ENCODE results near the gene SLCO1A2. TPM values are rescaled to one million over a fixed set of nuclear protein-coding genes. Genes with fewer than 3 reads are reported as not detected.

SLCO1A2 gene
- total RNA-seq, 1 experiment from 2014 or later: 1.2 TPM

GRCh38 chr12:21340403-21340802 lies 5.7 kb upstream of the SLCO1A2 start:
- BruUV-seq (replicated peaks): no TSS peak
- no peak overlapping the region for H3K4me3 ChIP-seq (ENCODE audit: low read depth, low read length)

GRCh38 chr12:21339921-21340320 lies 5.2 kb upstream of the SLCO1A2 start:
- ChIA-PET POLR2A (no interaction called here), CTCF (no interaction called here)
- Mint-ChIP-seq H3K4me3 (ENCODE audit: unreplicated experiment) (no peak overlapping the region), H3K36me3 (ENCODE audit: insufficient read depth, unreplicated experiment) (no peaks in the 10 kb centered on the region), H3K4me1 (ENCODE audit: low read depth, unreplicated experiment) (no peaks in the 10 kb centered on the region), H3K27me3 (ENCODE audit: insufficient read depth, unreplicated experiment) (peaks cover 18% of the 10 kb centered on the region), H3K9me3 (ENCODE audit: unreplicated experiment) (no peaks in the 10 kb centered on the region), H3K27ac (ENCODE audit: unreplicated experiment) (no peak overlapping the region)
- no peak for TF ChIP-seq CTCF (IDR thresholded peaks at IDR 0.05; ENCODE audit: insufficient read depth in 1 of 2, low read depth in 1 of 2, low read length in 1 of 2, severe bottlenecking in 1 of 2, unreplicated experiment in 1 of 2)
- no peaks in the 10 kb centered on the region for H3K4me1 ChIP-seq
- H3K4me3 ChIP-seq (ENCODE audit: low read depth, low read length): no peak overlapping the region
- no TSS peak for BruUV-seq (replicated peaks)
- no peaks in the 10 kb centered on the region for H3K9me3 ChIP-seq
- intact Hi-C loops (cut with micrococcal nuclease; ENCODE audit: unreplicated experiment): no loop called here
- no peak for DNase-seq
- H3K36me3 ChIP-seq (ENCODE audit: control insufficient read depth, insufficient read depth, low read length): no peaks in the 10 kb centered on the region
- no peaks in the 10 kb centered on the region for H3K27me3 ChIP-seq (replicated peaks; ENCODE audit: control insufficient read depth, insufficient read depth, low read length)

More at GRCh38 chr12:21340403-21340802, 5.7 kb upstream of the SLCO1A2 start:
- no peaks in the 10 kb centered on the region for H3K9me3 ChIP-seq
- no peak for TF ChIP-seq CTCF (IDR thresholded peaks at IDR 0.05; ENCODE audit: insufficient read depth in 1 of 2, low read depth in 1 of 2, low read length in 1 of 2, severe bottlenecking in 1 of 2, unreplicated experiment in 1 of 2)
- no peaks in the 10 kb centered on the region for H3K36me3 ChIP-seq (ENCODE audit: control insufficient read depth, insufficient read depth, low read length)
- no peaks in the 10 kb centered on the region for H3K4me1 ChIP-seq
- CTCF ChIA-PET: no interaction called here
- H3K27me3 ChIP-seq (replicated peaks; ENCODE audit: control insufficient read depth, insufficient read depth, low read length): no peaks in the 10 kb centered on the region
- no peaks in the 10 kb centered on the region for H3K36me3 Mint-ChIP-seq (ENCODE audit: insufficient read depth, unreplicated experiment)
- no peak overlapping the region for H3K4me3 Mint-ChIP-seq (ENCODE audit: unreplicated experiment)
- H3K9me3 Mint-ChIP-seq (ENCODE audit: unreplicated experiment): no peaks in the 10 kb centered on the region
- DNase-seq: no peak
- POLR2A ChIA-PET: interaction anchor here (0.5 kb wide), 1 partner anchor 187 kb away, joined by 3 read pairs; no protein-coding TSS in a partner anchor
- intact Hi-C loops (cut with micrococcal nuclease; ENCODE audit: unreplicated experiment): no loop called here
- H3K27me3 Mint-ChIP-seq (ENCODE audit: insufficient read depth, unreplicated experiment): peaks cover 18% of the 10 kb centered on the region
- no peak overlapping the region for H3K27ac Mint-ChIP-seq (ENCODE audit: unreplicated experiment)
- H3K4me1 Mint-ChIP-seq (ENCODE audit: low read depth, unreplicated experiment): no peaks in the 10 kb centered on the region

- DNase-seq: no peak
- TF ChIP-seq CTCF (IDR thresholded peaks at IDR 0.05; ENCODE audit: insufficient read depth in 1 of 2, low read depth in 1 of 2, low read length in 1 of 2, severe bottlenecking in 1 of 2, unreplicated experiment in 1 of 2): no peak
- no peak overlapping the region for H3K4me3 ChIP-seq (ENCODE audit: low read depth, low read length)
- POLR2A ChIA-PET: no interaction called here
- no TSS peak for BruUV-seq (replicated peaks)
- H3K4me1 ChIP-seq: no peaks in the 10 kb centered on the region
- no peaks in the 10 kb centered on the region for H3K9me3 ChIP-seq
- no peaks in the 10 kb centered on the region for H3K27me3 ChIP-seq (replicated peaks; ENCODE audit: control insufficient read depth, insufficient read depth, low read length)
- H3K36me3 ChIP-seq (ENCODE audit: control insufficient read depth, insufficient read depth, low read length): no peaks in the 10 kb centered on the region
- Mint-ChIP-seq H3K27me3 (ENCODE audit: insufficient read depth, unreplicated experiment) (peaks cover 18% of the 10 kb centered on the region), H3K36me3 (ENCODE audit: insufficient read depth, unreplicated experiment) (no peaks in the 10 kb centered on the region), H3K27ac (ENCODE audit: unreplicated experiment) (no peak overlapping the region), H3K4me3 (ENCODE audit: unreplicated experiment) (no peak overlapping the region), H3K9me3 (ENCODE audit: unreplicated experiment) (no peaks in the 10 kb centered on the region), H3K4me1 (ENCODE audit: low read depth, unreplicated experiment) (no peaks in the 10 kb centered on the region)
- CTCF ChIA-PET: no interaction called here
- intact Hi-C loops (cut with micrococcal nuclease; ENCODE audit: unreplicated experiment): no loop called here
Observed at GRCh38 chr12:21337959-21338744, 3.4 kb upstream of the SLCO1A2 start.
